GM18907 (cell line): ENCODE data around the gene PRAF2.

Experiments
- ATAC-seq: cut with Tn5 transposase; IDR thresholded peaks from one replicate; pipeline ENCODE4 v1.9.1; 2021; ENCODE audit warnings: mild to moderate bottlenecking, moderate library complexity; ENCODE audit not compliant: unreplicated experiment

PRAF2 gene

GRCh38 chrX:49043220-49043986 lies 30.4 kb downstream of the PRAF2 start, which contains the start of gene TFE3:
Gene TFE3, minus strand, starts transcription at chrX:49043357. Its CDS starts 131 bp downstream, at chrX:49043226.
- ATAC-seq = peak; percentile 90

- no peak for ATAC-seq
Measured at GRCh38 chrX:49042581-49043219, 31.1 kb downstream of the PRAF2 start.

GRCh38 chrX:49041744-49042580 lies 31.8 kb downstream of the PRAF2 start:
- no peak for ATAC-seq

GRCh38 chrX:49040376-49040955 lies 33.3 kb downstream of the PRAF2 start:
- no peak for ATAC-seq

- ATAC-seq = no peak
Measured at GRCh38 chrX:49039598-49040375, 34.0 kb downstream of the PRAF2 start.

GRCh38 chrX:49037883-49038475 lies 35.8 kb downstream of the PRAF2 start:
- no peak for ATAC-seq

GRCh38 chrX:49030283-49030682 lies 43.5 kb downstream of the PRAF2 start:
- ATAC-seq = no peak

GRCh38 chrX:49029876-49030275 lies 43.9 kb downstream of the PRAF2 start:
- no peak for ATAC-seq
